Rectal smooth muscle tissue (tissue), 1 donor: ENCODE measurements around the gene WDR64.

ENCODE experiments used
- H3K27ac ChIP-seq: one replicate; pipeline ENCODE4 v1.7.0; 2013; ENCODE audit warnings: low read depth, low read length, inconsistent platforms
- H3K27me3 ChIP-seq: one replicate; pipeline ENCODE4 v1.7.0; 2013; ENCODE audit warnings: low read length; ENCODE audit not compliant: control insufficient read depth, insufficient read depth
- H3K36me3 ChIP-seq: one replicate; pipeline ENCODE4 v1.7.0; 2013; ENCODE audit warnings: low read length; ENCODE audit not compliant: control insufficient read depth, insufficient read depth
- H3K4me1 ChIP-seq: one replicate; pipeline ENCODE4 v1.7.0; 2013; ENCODE audit warnings: low read length; ENCODE audit not compliant: control insufficient read depth, insufficient read depth
- H3K4me3 ChIP-seq: one replicate; pipeline ENCODE4 v1.7.0; 2013; ENCODE audit warnings: low read length
- H3K9ac ChIP-seq: one replicate; pipeline ENCODE4 v1.7.0; 2013; ENCODE audit warnings: low read length

The WDR64 gene

GRCh38 chr1:241834733-241835377, 182.8 kb downstream of the WDR64 start:
- no peaks in the 10 kb centered on the region for H3K4me1 ChIP-seq
- no peak overlapping the region for H3K4me3 ChIP-seq

DNA sequence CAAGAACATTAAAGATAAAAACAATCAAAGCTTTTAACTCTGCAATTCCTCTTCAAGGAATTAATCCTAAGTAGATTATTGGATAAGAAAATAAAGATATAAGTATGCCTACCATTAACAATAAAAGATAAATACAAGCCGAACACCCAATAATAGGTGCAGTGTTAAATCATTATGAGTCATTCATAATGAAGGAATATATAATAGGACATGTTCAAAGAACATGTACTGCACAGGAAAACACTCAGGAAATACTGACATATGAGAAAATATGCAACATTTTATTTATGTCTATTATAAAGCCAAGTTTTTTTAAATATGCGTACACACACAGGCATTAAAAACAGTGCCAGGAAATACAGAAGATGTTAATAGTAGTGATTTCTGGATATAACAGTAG, 184.9 kb downstream of the WDR64 start:
- no peak overlapping the region for H3K9ac ChIP-seq
- H3K4me1 ChIP-seq: no peaks in the 10 kb centered on the region
- no peaks in the 10 kb centered on the region for H3K36me3 ChIP-seq
- no peaks in the 10 kb centered on the region for H3K27me3 ChIP-seq
- no peak overlapping the region for H3K4me3 ChIP-seq
- no peak overlapping the region for H3K27ac ChIP-seq

More at GRCh38 chr1:241834733-241835377, 182.8 kb downstream of the WDR64 start:
- Histone ChIP-seq H3K36me3 (no peaks in the 10 kb centered on the region), H3K27ac (no peak overlapping the region), H3K9ac (no peak overlapping the region), H3K27me3 (no peaks in the 10 kb centered on the region)

- no peak overlapping the region for H3K27ac ChIP-seq
- H3K4me1 ChIP-seq: no peaks in the 10 kb centered on the region
- H3K27me3 ChIP-seq: no peaks in the 10 kb centered on the region
- H3K36me3 ChIP-seq: no peaks in the 10 kb centered on the region
- H3K4me3 ChIP-seq: no peak overlapping the region
- no peak overlapping the region for H3K9ac ChIP-seq
These were observed 185.3 kb downstream of the WDR64 start for GRCh38 chr1:241837416-241837815.

- Histone ChIP-seq H3K4me3 (no peak overlapping the region), H3K27ac (no peak overlapping the region), H3K36me3 (no peaks in the 10 kb centered on the region), H3K4me1 (no peaks in the 10 kb centered on the region), H3K27me3 (no peaks in the 10 kb centered on the region), H3K9ac (no peak overlapping the region)
These were observed 185.8 kb downstream of the WDR64 start for GRCh38 chr1:241837901-241838300.

- H3K27ac ChIP-seq: no peak overlapping the region
- no peak overlapping the region for H3K4me3 ChIP-seq
- H3K4me1 ChIP-seq: no peaks in the 10 kb centered on the region
- H3K27me3 ChIP-seq: no peaks in the 10 kb centered on the region
- H3K36me3 ChIP-seq: no peaks in the 10 kb centered on the region
- no peak overlapping the region for H3K9ac ChIP-seq
These were observed 186.8 kb downstream of the WDR64 start for GRCh38 chr1:241838897-241839296.

GRCh38 chr1:241839369-241839979, 187.4 kb downstream of the WDR64 start:
- H3K27me3 ChIP-seq: no peaks in the 10 kb centered on the region
- H3K9ac ChIP-seq: no peak overlapping the region
- no peaks in the 10 kb centered on the region for H3K36me3 ChIP-seq
- no peak overlapping the region for H3K27ac ChIP-seq
- H3K4me1 ChIP-seq: no peaks in the 10 kb centered on the region
- no peak overlapping the region for H3K4me3 ChIP-seq

- Histone ChIP-seq H3K27ac (no peak overlapping the region), H3K36me3 (no peaks in the 10 kb centered on the region), H3K4me1 (no peaks in the 10 kb centered on the region), H3K9ac (no peak overlapping the region), H3K4me3 (no peak overlapping the region), H3K27me3 (no peaks in the 10 kb centered on the region)
These were observed 188.1 kb downstream of the WDR64 start for GRCh38 chr1:241840164-241840563.

GRCh38 chr1:241841691-241842090, 189.6 kb downstream of the WDR64 start:
- Histone ChIP-seq H3K4me3 (no peak overlapping the region), H3K9ac (no peak overlapping the region), H3K27ac (no peak overlapping the region), H3K36me3 (no peaks in the 10 kb centered on the region), H3K27me3 (no peaks in the 10 kb centered on the region), H3K4me1 (no peaks in the 10 kb centered on the region)

GRCh38 chr1:241842565-241842964, 190.5 kb downstream of the WDR64 start:
- Histone ChIP-seq H3K36me3 (no peaks in the 10 kb centered on the region), H3K4me3 (no peak overlapping the region), H3K27me3 (no peaks in the 10 kb centered on the region), H3K9ac (no peak overlapping the region), H3K4me1 (no peaks in the 10 kb centered on the region), H3K27ac (no peak overlapping the region)

- Histone ChIP-seq H3K36me3 (no peaks in the 10 kb centered on the region), H3K4me1 (peaks cover 4% of the 10 kb centered on the region), H3K4me3 (no peak overlapping the region), H3K9ac (no peak overlapping the region), H3K27ac (no peak overlapping the region), H3K27me3 (no peaks in the 10 kb centered on the region)
These were observed 192.5 kb downstream of the WDR64 start for GRCh38 chr1:241844593-241844992.

GRCh38 chr1:241846375-241846774, 194.3 kb downstream of the WDR64 start:
- Histone ChIP-seq H3K4me1 (peaks cover 4% of the 10 kb centered on the region), H3K9ac (no peak overlapping the region), H3K27me3 (no peaks in the 10 kb centered on the region), H3K36me3 (no peaks in the 10 kb centered on the region), H3K27ac (no peak overlapping the region), H3K4me3 (no peak overlapping the region)

- H3K4me3 ChIP-seq: peak overlapping the region; percentile 81
- peaks cover 4% of the 10 kb centered on the region for H3K4me1 ChIP-seq
- H3K9ac ChIP-seq: no peak overlapping the region
- H3K36me3 ChIP-seq: no peaks in the 10 kb centered on the region
- peak overlapping the region; percentile 98 for H3K27ac ChIP-seq
- no peaks in the 10 kb centered on the region for H3K27me3 ChIP-seq
These were observed 194.9 kb downstream of the WDR64 start for GRCh38 chr1:241846862-241847539.

- no peak overlapping the region for H3K9ac ChIP-seq
- H3K27ac ChIP-seq: peak overlapping the region; percentile 98
- peaks cover 4% of the 10 kb centered on the region for H3K4me1 ChIP-seq
- no peaks in the 10 kb centered on the region for H3K27me3 ChIP-seq
- peak overlapping the region; percentile 81 for H3K4me3 ChIP-seq
- no peaks in the 10 kb centered on the region for H3K36me3 ChIP-seq
These were observed 195.4 kb downstream of the WDR64 start for GRCh38 chr1:241847540-241847795.
